Testis (tissue), 3 donors: ENCODE data around the gene NET1. TPM values are rescaled to one million over a fixed set of nuclear protein-coding genes. Genes with fewer than 3 reads are reported as not detected.

Source experiments
- DNase-seq: peaks from one replicate; pipeline ENCODE4 v3.0.0-alpha.2; 2019
- H3K27ac ChIP-seq, 2 donors: fragments of 200-600 bp; sonication (generic); one replicate each; pipeline ENCODE4 v1.5.1; 2019
- H3K27me3 ChIP-seq: fragments of 200-600 bp; sonication (generic); one replicate; pipeline ENCODE4 v1.5.1; 2019
- H3K36me3 ChIP-seq: fragments of 200-600 bp; sonication (generic); one replicate; pipeline ENCODE4 v1.5.1; 2017; ENCODE audit warnings: low read depth; ENCODE audit errors: missing control alignments
- H3K4me1 ChIP-seq: fragments of 200-600 bp; sonication (generic); one replicate; pipeline ENCODE4 v1.5.1; 2019
- H3K4me3 ChIP-seq, 2 donors: fragments of 200-600 bp; sonication (generic); one replicate each; pipeline ENCODE4 v1.5.1; 2017 to 2019
- H3K9me3 ChIP-seq: fragments of 200-600 bp; sonication (generic); one replicate; pipeline ENCODE4 v1.5.1; 2017
- POLR2A ChIP-seq: fragments of 450-650 bp; IDR thresholded peaks from one replicate; pipeline ENCODE4 v1.6.1; 2017; ENCODE audit warnings: antibody characterized with exemption, mild to moderate bottlenecking, moderate library complexity
- WGBS, 2 donors: methylation state at CpG; one replicate each; pipeline ENCODE4 v1.1.5; 2018; 5-methylcytosine and 5-hydroxymethylcytosine counted together
- intact Hi-C: fragments of 100-400 bp; cut with DNase I; formaldehyde crosslinking; loops from one replicate; pipeline ENCODE4 v1.15.1; 2023; ENCODE audit warnings: low total_unique reads
- polyA plus RNA-seq: library from polyadenylated mRNA; stranded (reverse); fragments of 350-450 nt; fragmentation: Illumina TruSeq; extraction: RNeasy Lipid Tissue Mini Kit (QIAGEN cat#74804); gene quantifications from one replicate; pipeline ENCODE4 v1.2.3, GENCODE V29; 2014; ENCODE audit warnings: low read depth, low replicate concordance; ENCODE audit not compliant: insufficient read depth
- total RNA-seq, 2 donors: library from RNA; depleted of rRNA; stranded (reverse); fragments of >200 nt; gene quantifications; one replicate each; pipeline ENCODE4 v1.2.3, GENCODE V29; 2016
- TF ChIP-seq, protein P1 (sequence below), 3 experiments: fragments of 450-650 bp in 2 of 3; fragments of 200-600 bp in 1 of 3; sonication (generic) in 1 of 3; IDR thresholded peaks; one replicate each; pipeline ENCODE4 v1.5.1; 2016 to 2019; ENCODE audit warnings: antibody characterized with exemption in 3 of 3, mild to moderate bottlenecking in 2 of 3, moderate library complexity in 1 of 3

Gene NET1
- total and polyA plus RNA-seq, 3 donors from 2014 or later: 29.7 to 40.7 (median 39.9) TPM

DNA sequence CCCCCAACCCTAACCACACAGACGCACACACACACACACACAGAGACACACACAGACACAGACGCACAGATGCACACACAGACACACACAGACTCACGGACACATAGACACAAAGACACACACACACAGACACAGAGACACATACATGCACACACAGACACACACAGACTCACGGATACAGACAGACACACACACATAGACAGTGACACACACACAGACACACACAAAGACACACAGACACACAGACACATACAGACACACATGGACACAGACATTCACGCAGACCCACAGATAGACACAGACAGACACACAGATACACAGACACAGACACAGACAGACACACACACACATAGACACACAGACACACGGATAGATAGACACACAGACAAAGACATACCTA lies 84.9 kb downstream of the NET1 start:
- no peak for DNase-seq
- Histone ChIP-seq H3K4me1 (no peaks in the 10 kb centered on the region), H3K4me3 (no peak overlapping the region), H3K36me3 (no peaks in the 10 kb centered on the region), H3K9me3 (no peaks in the 10 kb centered on the region), H3K27me3 (no peaks in the 10 kb centered on the region), H3K27ac (no peak overlapping the region)
- intact Hi-C loops: no loop called here
- TF ChIP-seq, protein P1, sequence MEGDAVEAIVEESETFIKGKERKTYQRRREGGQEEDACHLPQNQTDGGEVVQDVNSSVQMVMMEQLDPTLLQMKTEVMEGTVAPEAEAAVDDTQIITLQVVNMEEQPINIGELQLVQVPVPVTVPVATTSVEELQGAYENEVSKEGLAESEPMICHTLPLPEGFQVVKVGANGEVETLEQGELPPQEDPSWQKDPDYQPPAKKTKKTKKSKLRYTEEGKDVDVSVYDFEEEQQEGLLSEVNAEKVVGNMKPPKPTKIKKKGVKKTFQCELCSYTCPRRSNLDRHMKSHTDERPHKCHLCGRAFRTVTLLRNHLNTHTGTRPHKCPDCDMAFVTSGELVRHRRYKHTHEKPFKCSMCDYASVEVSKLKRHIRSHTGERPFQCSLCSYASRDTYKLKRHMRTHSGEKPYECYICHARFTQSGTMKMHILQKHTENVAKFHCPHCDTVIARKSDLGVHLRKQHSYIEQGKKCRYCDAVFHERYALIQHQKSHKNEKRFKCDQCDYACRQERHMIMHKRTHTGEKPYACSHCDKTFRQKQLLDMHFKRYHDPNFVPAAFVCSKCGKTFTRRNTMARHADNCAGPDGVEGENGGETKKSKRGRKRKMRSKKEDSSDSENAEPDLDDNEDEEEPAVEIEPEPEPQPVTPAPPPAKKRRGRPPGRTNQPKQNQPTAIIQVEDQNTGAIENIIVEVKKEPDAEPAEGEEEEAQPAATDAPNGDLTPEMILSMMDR (IDR thresholded peaks at IDR 0.05): no peak
- no peak for TF ChIP-seq POLR2A
- WGBS, 2 donors: 76 to 90% methylated on average over 6 of the region's 6 CpGs

DNA sequence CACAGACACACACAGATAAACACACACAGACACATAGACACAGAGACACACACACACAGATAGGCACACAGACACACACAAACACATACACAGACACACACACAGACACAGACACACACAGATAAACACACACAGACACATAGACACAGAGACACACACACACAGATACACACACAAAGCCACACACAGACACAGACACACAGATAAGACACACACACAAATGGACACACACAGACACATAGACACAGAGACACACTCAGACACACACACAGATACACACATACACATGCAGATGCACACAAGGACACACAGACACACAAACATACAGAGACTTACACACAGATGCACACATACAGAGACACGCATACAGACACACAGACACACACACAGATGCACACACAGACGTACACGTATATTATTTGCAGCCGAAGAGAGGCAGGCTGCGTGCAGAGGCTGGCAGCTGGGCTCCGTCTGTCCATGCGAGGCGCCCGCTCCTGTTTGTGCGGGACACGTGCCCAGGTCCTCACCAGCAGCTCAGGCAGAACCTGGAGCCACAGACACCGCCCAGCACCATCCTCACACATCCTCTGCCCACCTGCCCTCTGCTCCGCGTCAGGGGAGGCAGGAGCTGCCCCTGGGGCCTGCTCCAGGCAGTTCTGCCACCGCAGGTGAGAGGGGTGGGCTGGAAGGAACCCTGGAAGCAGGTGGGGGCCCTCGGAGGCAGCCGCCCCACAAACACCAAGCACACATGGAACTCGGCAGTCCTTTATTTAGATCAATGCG lies 85.8 kb downstream of the NET1 start:
- intact Hi-C loops: no loop called here

DNA sequence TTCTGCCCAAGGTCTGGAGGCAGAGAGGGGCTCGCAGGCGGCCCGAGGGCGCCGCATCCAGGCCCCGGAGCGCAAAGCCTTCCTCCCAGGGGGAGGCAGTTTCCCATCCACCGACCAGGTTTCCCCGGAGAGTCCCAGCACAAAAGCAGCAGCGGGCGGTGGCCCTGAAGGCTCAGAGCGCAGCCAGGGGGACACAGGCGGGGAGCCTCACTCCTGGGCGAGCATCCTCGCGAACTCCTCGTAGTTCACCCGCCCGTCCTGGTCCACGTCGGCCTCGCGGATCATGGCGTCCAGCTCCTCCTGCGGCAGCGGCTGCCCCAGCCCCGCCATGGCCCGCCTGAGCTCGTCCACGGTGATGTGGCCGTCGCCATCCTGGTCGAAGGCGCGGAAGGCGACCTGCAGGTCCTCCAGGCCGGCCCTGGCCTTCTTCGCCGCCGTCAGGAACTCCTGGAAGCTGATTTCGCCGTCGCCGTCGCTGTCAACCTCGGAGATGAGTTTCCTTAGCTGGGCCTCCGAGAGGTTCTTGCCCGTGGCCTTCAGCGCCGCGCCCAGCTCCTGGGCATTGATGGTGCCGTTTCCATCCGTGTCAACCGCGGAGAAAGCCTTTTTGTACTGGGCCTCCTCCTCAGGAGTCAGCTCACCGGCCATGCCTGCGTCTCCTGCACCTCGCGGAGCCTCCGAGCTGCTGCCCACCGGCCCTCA lies 86.6 kb downstream of the NET1 start:
- intact Hi-C loops: no loop called here
- TF ChIP-seq POLR2A: no peak
- WGBS, 2 donors: 74 to 85% methylated on average over 31 to 61 of the region's 61 CpGs
- Histone ChIP-seq H3K4me1 (no peaks in the 10 kb centered on the region), H3K27ac (no peak overlapping the region), H3K36me3 (no peaks in the 10 kb centered on the region), H3K9me3 (no peaks in the 10 kb centered on the region), H3K27me3 (no peaks in the 10 kb centered on the region), H3K4me3 (peak overlapping the region; percentile 2 to 58)
- DNase-seq: no peak

More for the DNA sequence above, 85.8 kb downstream of the NET1 start:
- Histone ChIP-seq H3K4me3 (peak overlapping the region in 1 of 2 donors; percentile 58), H3K27ac (no peak overlapping the region), H3K9me3 (no peaks in the 10 kb centered on the region), H3K4me1 (no peaks in the 10 kb centered on the region), H3K27me3 (no peaks in the 10 kb centered on the region), H3K36me3 (no peaks in the 10 kb centered on the region)
- DNase-seq: no peak
- WGBS, 2 donors: 68 to 80% methylated on average over 19 of the region's 19 CpGs
- TF ChIP-seq, protein P1 (IDR thresholded peaks at IDR 0.05): no peak
- no peak for TF ChIP-seq POLR2A

DNA sequence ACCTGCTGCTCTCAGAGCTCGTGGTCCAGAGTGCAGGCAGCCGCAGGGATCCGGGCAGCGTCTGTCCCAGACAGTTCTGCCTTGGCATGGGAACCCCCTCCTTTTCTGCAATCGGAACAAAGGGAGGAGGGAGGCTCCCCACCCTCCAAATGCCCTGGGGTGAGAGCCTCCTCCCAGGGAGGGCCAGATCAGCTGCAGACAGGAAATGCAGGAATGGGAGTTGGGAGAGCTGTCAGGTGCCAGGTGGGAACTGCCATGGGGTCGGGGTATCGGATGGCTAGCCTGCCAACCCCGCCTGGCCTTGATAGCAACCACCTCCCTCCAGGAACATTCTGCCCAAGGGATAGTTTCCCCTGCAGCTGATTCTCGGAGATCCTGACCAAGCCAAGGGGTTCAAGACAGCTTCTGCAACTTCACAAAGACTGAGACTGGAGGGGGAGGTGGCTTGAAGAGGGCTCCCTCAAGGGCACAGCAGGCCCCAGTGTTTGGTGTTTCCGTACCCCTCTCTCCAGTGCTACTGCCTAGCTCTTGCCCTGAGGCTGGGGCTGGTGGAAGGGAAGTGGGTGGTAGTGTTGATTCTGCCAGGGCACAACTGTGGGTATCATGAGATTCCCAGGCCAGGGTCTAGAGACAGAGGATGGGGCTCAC lies 87.3 kb downstream of the NET1 start, which contains the start of gene CALML5:
Gene CALML5 (minus strand): TSS at position 78 of the 648 bp plus-strand sequence. CDS start 132 bp downstream, outside the sequence.
- no peak within 1 kb of the TSS for H3K27ac ChIP-seq
- peak within 1 kb of the TSS; percentile 2 to 58 for H3K4me3 ChIP-seq
- no peaks in the 10 kb centered on the region for H3K4me1 ChIP-seq
- no peak for DNase-seq
- 78 to 83% methylated on average over 1 to 10 of the region's 10 CpGs for WGBS, 2 donors
- no peak for TF ChIP-seq POLR2A
- TF ChIP-seq, protein P1 (IDR thresholded peaks at IDR 0.05): no peak
- no peaks in the 10 kb centered on the region for H3K9me3 ChIP-seq
- H3K27me3 ChIP-seq: no peaks in the 10 kb centered on the region
- intact Hi-C loops: no loop called here
- H3K36me3 ChIP-seq: no peaks in the 10 kb centered on the region

DNA sequence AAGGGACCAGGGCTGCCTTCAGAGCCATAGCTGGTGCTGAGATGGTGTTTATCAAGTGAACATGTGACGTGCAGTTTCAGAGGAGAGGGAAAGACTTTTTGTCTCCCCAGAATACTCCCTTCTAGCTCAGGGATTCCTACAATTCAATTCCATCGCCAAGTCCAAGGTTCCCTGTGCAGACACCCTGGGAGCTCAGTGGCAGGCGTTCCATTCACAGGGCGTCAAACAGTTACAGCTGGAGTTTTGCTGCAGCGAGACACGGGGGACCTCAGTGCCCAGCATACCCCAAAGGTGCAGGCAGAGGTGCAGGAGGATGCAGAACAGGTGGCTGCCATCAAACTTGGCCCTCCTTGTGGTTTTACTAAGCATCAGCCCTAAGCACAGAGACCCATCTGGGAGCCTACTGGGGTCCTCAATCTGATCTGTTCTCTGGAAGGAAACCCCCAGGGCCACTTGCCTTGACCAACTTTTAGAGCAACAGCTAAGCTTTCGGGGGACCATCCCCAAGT lies 87.9 kb downstream of the NET1 start:
- H3K36me3 ChIP-seq: no peaks in the 10 kb centered on the region
- H3K27me3 ChIP-seq: no peaks in the 10 kb centered on the region
- 81 to 98% methylated on average over 2 to 7 of the region's 7 CpGs for WGBS, 2 donors
- intact Hi-C loops: no loop called here
- no peak overlapping the region for H3K27ac ChIP-seq
- no peak overlapping the region for H3K4me3 ChIP-seq
- no peaks in the 10 kb centered on the region for H3K9me3 ChIP-seq
- no peak for TF ChIP-seq POLR2A
- TF ChIP-seq, protein P1 (IDR thresholded peaks at IDR 0.05): no peak
- no peak for DNase-seq
- H3K4me1 ChIP-seq: no peaks in the 10 kb centered on the region
